Astrocyte of the hippocampus (primary cell): ENCODE measurements around the gene CNBP.
"Not testable (repeated sequence)": the region's sequence is repeated elsewhere in the genome, so short reads cannot be mapped to it uniquely, and the experiment has no call there.

Source experiments
- DNase-seq: peaks from one replicate; pipeline ENCODE4 v3.0.0; 2011; ENCODE audit warnings: low read depth, low spot score

The CNBP gene

GRCh38 chr3:129183569-129184395, at the start of gene CNBP:
Gene CNBP, minus strand, starts transcription at chr3:129183896. Its CDS starts 12,139 bp downstream, at chr3:129171757.
- DNase-seq, result peak; percentile 98

- DNase-seq, result no peak
These were observed 47.8 kb upstream of the CNBP start for GRCh38 chr3:129231331-129232119.

- DNase-seq, result no peak
These were observed 46.8 kb upstream of the CNBP start for GRCh38 chr3:129230311-129231019.

GRCh38 chr3:129228891-129229585, 45.3 kb upstream of the CNBP start:
- DNase-seq, result peak; percentile 69

GRCh38 chr3:129226374-129226773, 42.7 kb upstream of the CNBP start:
- peak; percentile 87 for DNase-seq

- peak; percentile 35 for DNase-seq
These were observed 41.3 kb upstream of the CNBP start for GRCh38 chr3:129224984-129225393.

GRCh38 chr3:129224387-129224786, 40.7 kb upstream of the CNBP start:
- not testable (repeated sequence) for DNase-seq

- no peak for DNase-seq
These were observed 35.0 kb upstream of the CNBP start for GRCh38 chr3:129218742-129219141.

- no peak for DNase-seq
These were observed 29.5 kb upstream of the CNBP start for GRCh38 chr3:129213238-129213637.

- peak; percentile 68 for DNase-seq
These were observed 28.1 kb upstream of the CNBP start for GRCh38 chr3:129211772-129212171.

GRCh38 chr3:129211345-129211744, 27.6 kb upstream of the CNBP start:
- no peak for DNase-seq

- DNase-seq, result no peak
These were observed 23.8 kb upstream of the CNBP start for GRCh38 chr3:129207479-129207878.

- no peak for DNase-seq
These were observed 21.6 kb upstream of the CNBP start for GRCh38 chr3:129205109-129205832.

GRCh38 chr3:129204473-129204872, 20.8 kb upstream of the CNBP start:
- DNase-seq, result no peak

GRCh38 chr3:129199366-129199765, 15.7 kb upstream of the CNBP start:
- no peak for DNase-seq

GRCh38 chr3:129197321-129197720, 13.6 kb upstream of the CNBP start:
- no peak for DNase-seq

GRCh38 chr3:129196601-129197000, 12.9 kb upstream of the CNBP start:
- no peak for DNase-seq

GRCh38 chr3:129195731-129196256, 12.1 kb upstream of the CNBP start:
- peak; percentile 94 for DNase-seq

- peak; percentile 51 for DNase-seq
These were observed 6.1 kb upstream of the CNBP start for GRCh38 chr3:129189793-129190192.

- no peak for DNase-seq
These were observed 4.2 kb upstream of the CNBP start for GRCh38 chr3:129187857-129188256.

GRCh38 chr3:129185783-129186182, 2.1 kb upstream of the CNBP start:
- DNase-seq, result no peak
